Measurements from ENCODE around the gene TRAF4. TPM values are rescaled to one million over a fixed set of nuclear protein-coding genes. Genes with fewer than 3 reads are reported as not detected.

Gene TRAF4
- total and polyA plus RNA-seq, 9 of the 15 experiments (the other 6 are each of a cell fraction or from before 2014, with no cell fraction given) = 2.4 to 147 (median 72.4) TPM

- TF ChIP-seq ZNF407 (IDR thresholded peaks at IDR 0.05; ENCODE audit: low read depth) = no peak
- TF ChIP-seq HDAC8 (tag; IDR thresholded peaks at IDR 0.05) = no peak
- no peak for TF ChIP-seq MGA (IDR thresholded peaks at IDR 0.05)
- TF ChIP-seq KDM4B (IDR thresholded peaks at IDR 0.05; ENCODE audit: borderline replicate concordance in 2 of 2, low read depth in 1 of 2) = peak in 1 of 2 experiments; percentile 40; a peak in 1 of 4 replicates
- TF ChIP-seq CBFB (CRISPR knock-in tag; IDR thresholded peaks at IDR 0.05) = no peak
Observed at GRCh38 chr17:28750178-28751047, 6.6 kb downstream of the TRAF4 start (continued).

Measured in K562 (cell line).